SK-N-SH (cell line): ENCODE data around the gene SNAI3. TPM values are rescaled to one million over a fixed set of nuclear protein-coding genes. Genes with fewer than 3 reads are reported as not detected.

Experiments used
- CTCF ChIA-PET: fragments of 300-600, 350-600 bp; formaldehyde crosslinking; extraction: SDS; loops from one replicate; lab custom pipeline; 2021; lab: Yijun Ruan, JAX
- POLR2A ChIA-PET: fragments of 350-600 bp; sonication (Branson Sonifier 250); formaldehyde crosslinking; extraction: SDS; loops from one replicate; lab custom pipeline; 2020; ENCODE audit warnings: antibody characterized with exemption, inconsistent platforms; lab: Yijun Ruan, JAX
- DNase-seq: peaks from one replicate; pipeline ENCODE4 v3.0.0; 2012
- H2AFZ ChIP-seq: fragments of 200-600 bp; sonication (generic); 2 replicates; pipeline ENCODE4 v1.8.1; 2016; ENCODE audit warnings: antibody characterized with exemption, mild to moderate bottlenecking, low read depth
- H3F3A ChIP-seq: fragments of 200-600 bp; sonication (generic); replicated peaks from 2 replicates; pipeline ENCODE3; 2016; ENCODE audit warnings: antibody characterized with exemption, mild to moderate bottlenecking; ENCODE audit not compliant: insufficient read depth
- H3K27ac ChIP-seq, 2 experiments: fragments of 200-500 bp in 1 of 2; fragments of 200-600 bp in 1 of 2; sonication (Bioruptor generic) in 1 of 2; sonication (generic), shearing (Covaris generic) in 1 of 2; 2 replicates each; pipeline versions ENCODE4 v1.5.1 to v1.6.1; 2014 to 2016; ENCODE audit warnings: low read depth in 2 of 2, inconsistent platforms in 1 of 2, low read length in 1 of 2, mild to moderate bottlenecking in 1 of 2, mixed read lengths in 1 of 2
- H3K27me3 ChIP-seq: fragments of 200-600 bp; sonication (generic), shearing (Covaris generic); 2 replicates; pipeline ENCODE4 v1.6.1; 2016; ENCODE audit warnings: mixed run types; ENCODE audit not compliant: insufficient read depth
- H3K36me3 ChIP-seq, 2 experiments: fragments of 200-500 bp in 1 of 2; fragments of 200-600 bp in 1 of 2; sonication (Bioruptor generic) in 1 of 2; sonication (generic) in 1 of 2; replicated peaks in 1 of 2; 2 replicates each; pipeline versions ENCODE3 to v1.5.1; 2014 to 2016; ENCODE audit warnings: low read length in 1 of 2, mild to moderate bottlenecking in 1 of 2; ENCODE audit not compliant: insufficient read depth in 2 of 2, control insufficient read depth in 1 of 2
- H3K4me1 ChIP-seq, 2 experiments: fragments of 200-500 bp in 1 of 2; fragments of 200-600 bp in 1 of 2; sonication (Bioruptor generic) in 1 of 2; sonication (generic), shearing (Covaris generic) in 1 of 2; 2 replicates each; pipeline versions ENCODE4 v1.5.1 to v1.6.1; 2014 to 2016; ENCODE audit warnings: low read depth in 1 of 2, low read length in 1 of 2, mixed run types in 1 of 2; ENCODE audit not compliant: insufficient read depth in 2 of 2, control insufficient read depth in 1 of 2
- H3K4me2 ChIP-seq: fragments of 200-600 bp; sonication (generic), shearing (Covaris generic); 2 replicates; pipeline ENCODE4 v1.6.1; 2017; ENCODE audit warnings: mixed run types
- H3K4me3 ChIP-seq, 2 experiments: fragments of 200-500 bp in 1 of 2; fragments of 200-600 bp in 1 of 2; sonication (Bioruptor generic) in 1 of 2; sonication (generic), shearing (Covaris generic) in 1 of 2; 2 replicates each; pipeline versions ENCODE4 v1.5.1 to v1.8.1; 2014 to 2016; ENCODE audit warnings: low read depth in 2 of 2, inconsistent platforms in 1 of 2, low read length in 1 of 2, mild to moderate bottlenecking in 1 of 2, mixed read lengths in 1 of 2, moderate library complexity in 1 of 2
- H3K79me2 ChIP-seq: fragments of 200-600 bp; sonication (generic); 2 replicates; pipeline ENCODE4 v1.8.1; 2017; ENCODE audit warnings: mild to moderate bottlenecking; ENCODE audit not compliant: insufficient read depth
- H3K9ac ChIP-seq: fragments of 200-600 bp; sonication (generic); 2 replicates; pipeline ENCODE4 v1.6.1; 2017; ENCODE audit warnings: mixed run types
- H3K9me2 ChIP-seq: fragments of 200-600 bp; sonication (generic); 2 replicates; pipeline ENCODE4 v1.6.1; 2017; ENCODE audit warnings: mixed run types
- H3K9me3 ChIP-seq: fragments of 200-600 bp; sonication (generic); 2 replicates; pipeline ENCODE4 v1.6.1; 2017; ENCODE audit warnings: mixed run types, mild to moderate bottlenecking, moderate library complexity
- H4K20me1 ChIP-seq: fragments of 200-600 bp; sonication (generic); 2 replicates; pipeline ENCODE4 v1.6.1; 2017; ENCODE audit warnings: mild to moderate bottlenecking, mixed run types; ENCODE audit not compliant: insufficient read depth
- CHD2 ChIP-seq: fragments of 150-350 bp; IDR thresholded peaks from 2 replicates; pipeline ENCODE4 v1.6.1; 2018; ENCODE audit warnings: low read length; ENCODE audit not compliant: partially characterized antibody
- GATA2 ChIP-seq: sonication (generic); formaldehyde crosslinking; IDR thresholded peaks from 2 replicates; pipeline ENCODE4 v1.5.0; 2020; ENCODE audit warnings: mild to moderate bottlenecking, missing genetic modification reagents
- MEF2A ChIP-seq: IDR thresholded peaks from 2 replicates; pipeline ENCODE4 v1.4.0; 2012; ENCODE audit warnings: low read depth, borderline replicate concordance
- NRF1 ChIP-seq: IDR thresholded peaks from 2 replicates; pipeline ENCODE4 v1.6.1; 2012; ENCODE audit warnings: low read depth, mild to moderate bottlenecking, low read length
- POLR2AphosphoS5 ChIP-seq: IDR thresholded peaks from 2 replicates; pipeline ENCODE4 v1.6.1; 2012; ENCODE audit warnings: low read depth, low read length
- RAD21 ChIP-seq: IDR thresholded peaks from 2 replicates; pipeline ENCODE4 v1.6.1; 2012; ENCODE audit warnings: mild to moderate bottlenecking, low read length
- REST ChIP-seq: IDR thresholded peaks from 2 replicates; pipeline ENCODE4 v1.6.1; 2012; ENCODE audit warnings: mild to moderate bottlenecking, low read depth, low read length, moderate library complexity
- TCF12 ChIP-seq: IDR thresholded peaks from 2 replicates; pipeline ENCODE4 v1.4.0; 2012
- USF2 ChIP-seq: fragments of 150-350 bp; IDR thresholded peaks from 2 replicates; pipeline ENCODE4 v1.6.1; 2017; ENCODE audit warnings: antibody characterized with exemption, low read length, low read depth, borderline replicate concordance
- YY1 ChIP-seq: IDR thresholded peaks from 2 replicates; pipeline ENCODE4 v1.4.0; 2012; ENCODE audit warnings: low read depth, mild to moderate bottlenecking
- WGBS: methylation state at CpG from one replicate; pipeline ENCODE4 v1.1.6; 2017; ENCODE audit warnings: low lambda C conversion rate; 5-methylcytosine and 5-hydroxymethylcytosine counted together
- polyA plus RNA-seq, 3 experiments: library from polyadenylated mRNA; depleted of rRNA; stranded (reverse); fragments of >200 nt; gene quantifications; 2 replicates each; pipeline ENCODE4 v1.2.3, GENCODE V29; 2012
- TF ChIP-seq, protein P1 (sequence below): fragments of 200-600 bp; sonication (generic); IDR thresholded peaks from 2 replicates; pipeline ENCODE4 v1.6.1; 2017; ENCODE audit warnings: antibody characterized with exemption, mild to moderate bottlenecking, moderate library complexity
- TF ChIP-seq, protein P2 (sequence below): IDR thresholded peaks from 2 replicates; pipeline ENCODE4 v1.4.0; 2012; ENCODE audit warnings: low read depth
- TF ChIP-seq, protein P3 (sequence below): IDR thresholded peaks from 2 replicates; pipeline ENCODE4 v1.4.0; 2012; ENCODE audit warnings: low read depth, borderline replicate concordance
- TF ChIP-seq, protein P4 (sequence below): fragments of 150-350 bp; IDR thresholded peaks from 2 replicates; pipeline ENCODE4 v1.6.1; 2016; ENCODE audit warnings: mild to moderate bottlenecking, low read depth, low read length

SNAI3 gene
- polyA plus RNA-seq, 1 of the 3 experiments (the other 2 are of a cell fraction) = 0.03 TPM

DNA sequence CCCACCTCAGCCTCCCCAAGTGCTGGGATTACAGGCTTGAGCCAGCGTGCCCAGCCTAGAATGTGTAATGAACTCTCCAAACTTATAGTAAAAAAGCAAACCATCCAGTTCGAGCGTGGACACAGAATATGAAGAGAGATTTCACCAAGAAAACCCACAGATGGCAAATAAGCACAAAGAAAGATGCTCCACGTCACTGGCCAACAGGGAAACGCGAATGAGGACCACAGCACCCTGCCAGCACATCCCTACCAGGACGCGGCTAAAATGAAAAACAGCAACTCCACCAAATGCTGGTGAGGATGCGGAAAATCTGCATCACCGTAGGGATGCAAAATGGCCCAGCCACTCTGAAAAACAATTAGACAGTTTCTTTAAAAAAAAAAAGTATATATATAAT, 24.8 kb downstream of the SNAI3 start:
- H3K4me3 ChIP-seq = no peak overlapping the region
- no peaks in the 10 kb centered on the region for H3K9me3 ChIP-seq
- no peaks in the 10 kb centered on the region for H3K9me2 ChIP-seq
- no peaks in the 10 kb centered on the region for H3K27me3 ChIP-seq
- H3K27ac ChIP-seq = no peak overlapping the region
- peaks cover 11% of the 10 kb centered on the region for H3K79me2 ChIP-seq
- H3K4me1 ChIP-seq = peaks cover 0 to 5% of the 10 kb centered on the region in 2 experiments; a peak in 1 of 4 replicates
- TF ChIP-seq, protein P1, sequence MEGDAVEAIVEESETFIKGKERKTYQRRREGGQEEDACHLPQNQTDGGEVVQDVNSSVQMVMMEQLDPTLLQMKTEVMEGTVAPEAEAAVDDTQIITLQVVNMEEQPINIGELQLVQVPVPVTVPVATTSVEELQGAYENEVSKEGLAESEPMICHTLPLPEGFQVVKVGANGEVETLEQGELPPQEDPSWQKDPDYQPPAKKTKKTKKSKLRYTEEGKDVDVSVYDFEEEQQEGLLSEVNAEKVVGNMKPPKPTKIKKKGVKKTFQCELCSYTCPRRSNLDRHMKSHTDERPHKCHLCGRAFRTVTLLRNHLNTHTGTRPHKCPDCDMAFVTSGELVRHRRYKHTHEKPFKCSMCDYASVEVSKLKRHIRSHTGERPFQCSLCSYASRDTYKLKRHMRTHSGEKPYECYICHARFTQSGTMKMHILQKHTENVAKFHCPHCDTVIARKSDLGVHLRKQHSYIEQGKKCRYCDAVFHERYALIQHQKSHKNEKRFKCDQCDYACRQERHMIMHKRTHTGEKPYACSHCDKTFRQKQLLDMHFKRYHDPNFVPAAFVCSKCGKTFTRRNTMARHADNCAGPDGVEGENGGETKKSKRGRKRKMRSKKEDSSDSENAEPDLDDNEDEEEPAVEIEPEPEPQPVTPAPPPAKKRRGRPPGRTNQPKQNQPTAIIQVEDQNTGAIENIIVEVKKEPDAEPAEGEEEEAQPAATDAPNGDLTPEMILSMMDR = no peak
- TF ChIP-seq, protein P2, sequence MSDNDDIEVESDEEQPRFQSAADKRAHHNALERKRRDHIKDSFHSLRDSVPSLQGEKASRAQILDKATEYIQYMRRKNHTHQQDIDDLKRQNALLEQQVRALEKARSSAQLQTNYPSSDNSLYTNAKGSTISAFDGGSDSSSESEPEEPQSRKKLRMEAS = no peak
- TF ChIP-seq YY1 = no peak
- TF ChIP-seq, protein P3, sequence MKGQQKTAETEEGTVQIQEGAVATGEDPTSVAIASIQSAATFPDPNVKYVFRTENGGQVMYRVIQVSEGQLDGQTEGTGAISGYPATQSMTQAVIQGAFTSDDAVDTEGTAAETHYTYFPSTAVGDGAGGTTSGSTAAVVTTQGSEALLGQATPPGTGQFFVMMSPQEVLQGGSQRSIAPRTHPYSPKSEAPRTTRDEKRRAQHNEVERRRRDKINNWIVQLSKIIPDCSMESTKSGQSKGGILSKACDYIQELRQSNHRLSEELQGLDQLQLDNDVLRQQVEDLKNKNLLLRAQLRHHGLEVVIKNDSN = no peak
- no peak for TF ChIP-seq REST
- TF ChIP-seq CHD2 = no peak
- no peak for TF ChIP-seq USF2
- TF ChIP-seq, protein P4, sequence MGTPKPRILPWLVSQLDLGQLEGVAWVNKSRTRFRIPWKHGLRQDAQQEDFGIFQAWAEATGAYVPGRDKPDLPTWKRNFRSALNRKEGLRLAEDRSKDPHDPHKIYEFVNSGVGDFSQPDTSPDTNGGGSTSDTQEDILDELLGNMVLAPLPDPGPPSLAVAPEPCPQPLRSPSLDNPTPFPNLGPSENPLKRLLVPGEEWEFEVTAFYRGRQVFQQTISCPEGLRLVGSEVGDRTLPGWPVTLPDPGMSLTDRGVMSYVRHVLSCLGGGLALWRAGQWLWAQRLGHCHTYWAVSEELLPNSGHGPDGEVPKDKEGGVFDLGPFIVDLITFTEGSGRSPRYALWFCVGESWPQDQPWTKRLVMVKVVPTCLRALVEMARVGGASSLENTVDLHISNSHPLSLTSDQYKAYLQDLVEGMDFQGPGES = no peak
- no peak for TF ChIP-seq MEF2A
- no peak for TF ChIP-seq TCF12
- no peak for TF ChIP-seq NRF1
- no peak for TF ChIP-seq POLR2AphosphoS5
- TF ChIP-seq RAD21 = no peak
- TF ChIP-seq GATA2 (CRISPR knock-in tag) = no peak
- H3K36me3 ChIP-seq = no peaks in the 10 kb centered on the region
- H3K9ac ChIP-seq = no peak overlapping the region
- WGBS = 96% methylated on average over 10 of the region's 10 CpGs
- H4K20me1 ChIP-seq = no peaks in the 10 kb centered on the region
- H2AFZ ChIP-seq = no peak overlapping the region
- ChIA-PET POLR2A (no interaction called here), CTCF (no interaction called here)
- H3F3A ChIP-seq = peaks cover 4% of the 10 kb centered on the region
- no peak overlapping the region for H3K4me2 ChIP-seq
- DNase-seq = no peak
